Uterus (tissue), 2 donors: ENCODE data around the gene TFEC.

Experiments
- POLR2A ChIP-seq, 2 donors: fragments of 450-650 bp; IDR thresholded peaks; one replicate each; pipeline ENCODE4 v1.6.1; 2016; ENCODE audit warnings: antibody characterized with exemption in 2 of 2, mild to moderate bottlenecking in 1 of 2, moderate library complexity in 1 of 2
- TF ChIP-seq, protein P1 (sequence below), 4 experiments: fragments of 200-600 bp in 2 of 4; fragments of 450-650 bp in 2 of 4; sonication (generic) in 2 of 4; IDR thresholded peaks; one replicate each; pipeline ENCODE4 v1.5.1; 2016 to 2019; ENCODE audit warnings: antibody characterized with exemption in 4 of 4, mild to moderate bottlenecking in 2 of 4, moderate library complexity in 1 of 4

DNA sequence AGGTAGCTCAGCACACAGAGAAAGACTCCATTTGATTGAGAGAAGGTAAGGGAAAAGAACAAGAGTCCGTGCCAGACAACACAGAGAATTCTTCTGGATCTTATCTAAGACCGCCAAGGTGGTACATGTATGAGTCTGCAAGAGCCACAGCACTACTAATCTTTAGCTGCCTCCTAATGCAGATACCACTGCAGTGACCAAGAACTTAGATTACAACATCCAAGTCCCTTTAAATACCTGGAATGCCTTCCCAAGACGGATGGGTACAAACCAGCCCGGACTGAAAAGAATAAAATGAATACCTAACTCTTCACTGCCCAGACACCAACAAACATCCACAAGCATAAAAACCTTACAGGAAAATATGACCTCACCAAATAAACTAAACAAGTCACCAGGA, 33.3 kb downstream of the TFEC start:
- TF ChIP-seq, protein P1, sequence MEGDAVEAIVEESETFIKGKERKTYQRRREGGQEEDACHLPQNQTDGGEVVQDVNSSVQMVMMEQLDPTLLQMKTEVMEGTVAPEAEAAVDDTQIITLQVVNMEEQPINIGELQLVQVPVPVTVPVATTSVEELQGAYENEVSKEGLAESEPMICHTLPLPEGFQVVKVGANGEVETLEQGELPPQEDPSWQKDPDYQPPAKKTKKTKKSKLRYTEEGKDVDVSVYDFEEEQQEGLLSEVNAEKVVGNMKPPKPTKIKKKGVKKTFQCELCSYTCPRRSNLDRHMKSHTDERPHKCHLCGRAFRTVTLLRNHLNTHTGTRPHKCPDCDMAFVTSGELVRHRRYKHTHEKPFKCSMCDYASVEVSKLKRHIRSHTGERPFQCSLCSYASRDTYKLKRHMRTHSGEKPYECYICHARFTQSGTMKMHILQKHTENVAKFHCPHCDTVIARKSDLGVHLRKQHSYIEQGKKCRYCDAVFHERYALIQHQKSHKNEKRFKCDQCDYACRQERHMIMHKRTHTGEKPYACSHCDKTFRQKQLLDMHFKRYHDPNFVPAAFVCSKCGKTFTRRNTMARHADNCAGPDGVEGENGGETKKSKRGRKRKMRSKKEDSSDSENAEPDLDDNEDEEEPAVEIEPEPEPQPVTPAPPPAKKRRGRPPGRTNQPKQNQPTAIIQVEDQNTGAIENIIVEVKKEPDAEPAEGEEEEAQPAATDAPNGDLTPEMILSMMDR (IDR thresholded peaks at IDR 0.05): no peak
- no peak for TF ChIP-seq POLR2A (IDR thresholded peaks at IDR 0.05)
